Dermis microvascular lymphatic vessel endothelial cell (primary cell): ENCODE measurements around the gene TM2D1. TPM values are rescaled to one million over a fixed set of nuclear protein-coding genes. Genes with fewer than 3 reads are reported as not detected.
"Not testable (repeated sequence)": the region's sequence is repeated elsewhere in the genome, so short reads cannot be mapped to it uniquely, and the experiment has no call there.

Experiments used
- DNase-seq, 2 donors: peaks; one replicate each; pipeline versions ENCODE4 v3.0.0 to v3.0.0-alpha.2; 2010; ENCODE audit warnings: low read depth in 2 of 2
- total RNA-seq: library from RNA; depleted of rRNA; stranded (reverse); fragments of >200 nt; gene quantifications from 2 replicates; pipeline ENCODE4 v1.2.1, GENCODE V29; 2014

Gene TM2D1
- 35.8 and 64.2 TPM in 2 replicates for total RNA-seq

DNA sequence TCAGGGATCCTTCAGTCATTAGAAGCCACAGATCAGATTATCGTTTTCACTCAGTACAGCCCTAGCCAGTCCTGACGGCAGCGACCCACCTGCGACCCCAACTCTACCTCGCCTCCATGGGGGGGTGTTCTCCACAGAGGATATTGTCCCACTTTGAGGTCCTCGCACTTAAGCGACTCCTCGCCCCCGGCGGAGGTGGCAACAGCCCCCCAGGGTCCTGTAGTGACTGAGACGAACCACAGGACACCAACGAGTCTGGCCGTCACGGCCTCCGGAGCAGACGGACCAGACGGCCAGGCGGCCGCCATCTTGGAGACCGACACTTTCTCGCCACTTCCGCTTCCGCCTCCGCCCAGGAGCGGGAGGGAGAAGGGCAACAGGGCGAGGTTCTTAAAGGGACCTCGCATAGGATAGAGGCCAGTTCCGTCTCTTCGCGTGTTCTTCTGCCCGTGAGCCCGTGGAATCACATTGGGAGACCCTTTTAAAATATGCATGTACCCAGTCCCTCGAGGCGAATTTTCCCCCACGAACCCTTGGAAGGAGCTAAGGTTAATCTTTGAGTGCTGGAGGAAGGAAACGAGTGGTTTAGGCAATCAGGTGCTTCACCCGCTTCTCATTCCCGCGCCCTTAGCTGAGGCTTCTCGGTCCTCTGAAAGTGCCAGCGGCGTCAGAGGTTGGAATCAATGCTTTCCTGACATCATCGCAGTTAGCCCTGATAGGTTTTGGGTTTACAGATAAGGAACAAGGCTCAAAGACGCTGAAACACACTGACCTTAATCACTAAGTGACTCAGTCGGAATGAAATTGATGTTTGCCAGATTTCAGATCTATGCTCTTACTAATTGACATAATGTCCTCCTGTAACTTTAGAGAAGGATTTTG is at the start of gene TM2D1:
TM2D1 (minus strand) TSS at position 329 of the 882 bp plus-strand sequence; CDS start at position 308, 21 bp downstream.
- DNase-seq: peak; percentile 74 to 90

DNA sequence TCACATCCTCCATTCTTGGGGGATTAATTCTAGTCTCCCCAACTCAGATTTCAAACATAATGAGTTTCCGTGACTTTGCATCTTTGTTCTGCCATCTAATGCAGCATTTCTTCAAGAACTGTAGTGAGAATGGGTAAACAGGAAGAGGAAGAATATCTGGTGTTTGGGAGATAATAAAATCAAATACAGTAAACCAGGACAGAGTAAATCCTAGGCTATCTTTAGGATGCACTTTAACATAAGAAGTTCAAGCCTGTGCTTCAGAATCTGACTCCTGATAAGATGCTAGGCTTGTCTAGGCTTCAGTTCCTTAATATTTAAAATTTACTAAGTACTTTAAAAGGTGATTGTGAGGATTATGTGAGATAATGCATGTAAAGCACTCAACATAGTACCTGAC is 45.2 kb upstream of the TM2D1 start:
- no peak for DNase-seq

DNA sequence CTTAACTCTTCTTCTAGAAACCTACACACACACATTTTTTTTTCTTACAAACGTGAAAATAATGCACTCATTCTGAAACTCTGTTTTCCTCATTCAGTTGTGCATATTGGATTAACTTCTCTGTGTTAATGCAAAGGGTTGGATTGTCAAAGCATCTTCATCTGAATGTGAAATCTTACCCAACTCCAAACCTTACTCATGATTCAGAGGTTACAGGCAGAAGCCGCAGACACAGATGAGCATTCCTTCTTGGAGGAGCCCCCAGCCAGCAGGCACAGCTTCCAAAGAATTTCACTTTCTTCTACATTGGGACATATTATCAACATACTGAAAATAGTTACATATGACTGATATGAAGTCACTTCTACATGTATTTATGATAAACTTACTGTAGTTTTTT is 33.0 kb upstream of the TM2D1 start:
- no peak for DNase-seq

DNA sequence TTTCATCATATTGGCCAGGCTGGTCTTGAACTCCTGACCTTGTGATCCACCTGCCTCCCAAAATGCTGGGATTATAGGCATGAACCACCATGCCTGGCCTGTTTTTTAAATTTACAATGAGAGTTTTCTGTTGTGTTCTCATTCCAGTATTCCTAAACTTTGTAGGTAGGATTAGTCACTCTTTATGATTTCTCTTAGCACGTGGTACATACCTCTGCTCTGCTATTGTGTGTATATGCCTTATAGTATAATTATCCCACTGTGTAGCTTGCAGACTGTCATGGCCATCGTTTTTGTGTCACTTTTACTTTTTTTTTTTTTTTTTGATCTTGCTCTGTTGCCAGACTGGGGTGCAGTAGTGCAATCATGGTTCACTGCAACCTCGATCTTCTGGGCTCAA is 31.8 kb upstream of the TM2D1 start:
- DNase-seq: no peak

- DNase-seq: no peak
These were observed 29.6 kb upstream of the TM2D1 start for GRCh38 chr1:61754545-61754944.

DNA sequence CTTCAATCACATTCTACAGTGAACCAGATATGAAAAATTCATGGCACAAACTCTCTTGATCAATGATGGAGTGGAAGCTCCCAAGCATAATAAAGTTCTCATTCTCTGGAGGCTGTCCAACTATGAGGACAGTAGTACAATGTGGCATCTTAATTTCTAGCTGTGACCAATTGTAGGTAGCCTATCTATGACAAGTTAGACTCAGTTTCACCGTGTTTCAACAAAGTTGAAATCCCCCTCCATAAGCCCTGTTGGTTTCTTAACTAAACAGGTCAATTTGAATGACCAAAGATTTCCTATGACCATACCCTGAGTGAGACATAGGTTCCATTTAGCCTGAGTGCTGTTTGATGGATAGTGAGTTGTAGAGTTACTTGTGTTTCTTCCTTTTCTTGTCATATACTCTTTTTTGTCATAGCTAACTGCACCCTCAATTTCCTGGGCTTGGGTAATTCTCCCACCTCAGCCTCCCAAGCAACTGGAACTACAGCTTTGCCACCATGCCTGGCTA is 29.1 kb upstream of the TM2D1 start:
- DNase-seq: no peak

- no peak for DNase-seq
These were observed 28.0 kb upstream of the TM2D1 start for GRCh38 chr1:61752921-61753389.

- DNase-seq: no peak
These were observed 24.6 kb upstream of the TM2D1 start for GRCh38 chr1:61749574-61749973.

GRCh38 chr1:61748566-61748965 is 23.6 kb upstream of the TM2D1 start:
- DNase-seq: no peak

- no peak for DNase-seq
These were observed 21.9 kb upstream of the TM2D1 start for GRCh38 chr1:61746813-61747212.

DNA sequence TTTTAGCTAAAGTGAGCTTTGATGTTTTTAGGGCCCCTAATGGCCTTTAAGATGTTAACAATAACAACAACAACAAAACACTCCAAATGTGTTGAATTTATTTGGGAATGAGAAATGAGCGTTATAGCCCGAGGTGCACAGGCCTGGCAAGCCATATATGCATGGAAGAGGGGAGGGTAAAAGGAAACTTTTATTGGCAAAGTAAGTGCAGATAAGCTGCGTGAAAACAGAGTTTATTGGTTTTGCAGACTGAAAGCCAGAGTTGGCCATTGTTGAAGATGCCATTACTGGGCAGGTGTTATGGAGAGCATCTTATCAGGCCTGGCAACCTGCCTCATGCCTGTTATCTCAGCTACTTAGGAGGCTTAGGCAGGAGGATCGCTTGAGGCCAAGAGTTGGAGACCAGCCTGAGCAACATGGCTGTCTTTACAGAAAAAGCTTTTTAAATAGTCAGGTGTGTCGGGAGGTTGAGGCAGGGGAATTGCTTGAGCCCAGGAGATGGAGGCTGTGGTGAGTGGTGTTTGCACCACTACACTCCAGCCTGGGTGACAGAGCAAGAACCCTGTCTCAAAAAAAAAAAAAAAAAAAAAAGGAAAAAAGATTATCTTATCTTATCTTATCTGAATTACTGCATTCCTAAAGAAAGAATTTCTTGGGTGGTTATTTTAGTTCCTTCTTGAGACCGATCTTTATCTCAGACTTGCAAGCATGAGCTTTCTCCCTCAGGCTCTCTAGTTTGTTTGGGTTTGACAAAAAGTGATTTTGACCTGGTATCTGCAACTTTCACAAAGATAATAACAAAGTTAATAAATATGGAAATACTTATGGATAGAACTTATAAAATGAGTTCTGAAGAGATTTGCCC is 19.0 kb upstream of the TM2D1 start:
- DNase-seq: no peak

- no peak for DNase-seq
These were observed 18.4 kb upstream of the TM2D1 start for GRCh38 chr1:61743431-61743705.

DNA sequence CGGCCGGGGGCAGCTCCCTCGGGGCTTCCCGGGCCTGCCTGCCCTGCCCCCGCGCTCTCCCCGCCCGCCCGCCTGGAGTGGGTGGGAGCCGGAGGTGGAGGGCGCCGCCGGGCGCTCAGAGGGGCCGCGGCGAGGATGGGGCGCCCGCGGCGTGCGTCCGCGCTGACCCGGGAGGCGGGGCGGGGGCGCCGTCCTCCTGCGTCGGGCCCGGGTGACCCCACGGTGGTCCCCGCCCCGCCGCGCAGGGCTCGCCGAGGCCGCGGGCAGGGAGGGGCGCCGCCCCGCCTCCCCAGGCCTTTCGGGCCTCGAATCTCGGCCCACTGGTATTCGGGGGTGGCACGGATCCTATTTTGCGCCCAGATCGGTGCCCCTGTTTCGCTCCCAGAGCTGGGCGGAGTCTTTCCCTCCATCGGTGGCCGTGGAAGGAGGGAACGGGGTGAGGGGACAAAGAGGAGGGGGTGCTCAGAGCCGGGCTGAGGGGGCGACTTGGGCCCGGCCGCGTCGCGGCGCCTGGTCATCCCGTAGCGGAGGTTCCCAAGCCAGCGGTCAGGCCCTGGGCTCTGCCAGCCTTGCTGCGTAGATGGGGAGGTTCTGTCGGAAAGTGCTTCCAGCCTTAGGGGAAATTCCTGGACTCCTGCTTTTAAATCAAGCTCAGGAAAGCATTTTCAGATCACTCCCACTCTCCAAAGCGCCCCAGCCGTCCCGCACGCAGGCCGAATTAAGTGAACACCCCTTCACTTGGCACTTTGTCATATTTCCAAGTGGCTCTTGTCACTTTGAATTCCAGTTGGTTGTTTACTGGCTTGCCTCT is 17.9 kb upstream of the TM2D1 start:
- peak; percentile 23 to 46 for DNase-seq

DNA sequence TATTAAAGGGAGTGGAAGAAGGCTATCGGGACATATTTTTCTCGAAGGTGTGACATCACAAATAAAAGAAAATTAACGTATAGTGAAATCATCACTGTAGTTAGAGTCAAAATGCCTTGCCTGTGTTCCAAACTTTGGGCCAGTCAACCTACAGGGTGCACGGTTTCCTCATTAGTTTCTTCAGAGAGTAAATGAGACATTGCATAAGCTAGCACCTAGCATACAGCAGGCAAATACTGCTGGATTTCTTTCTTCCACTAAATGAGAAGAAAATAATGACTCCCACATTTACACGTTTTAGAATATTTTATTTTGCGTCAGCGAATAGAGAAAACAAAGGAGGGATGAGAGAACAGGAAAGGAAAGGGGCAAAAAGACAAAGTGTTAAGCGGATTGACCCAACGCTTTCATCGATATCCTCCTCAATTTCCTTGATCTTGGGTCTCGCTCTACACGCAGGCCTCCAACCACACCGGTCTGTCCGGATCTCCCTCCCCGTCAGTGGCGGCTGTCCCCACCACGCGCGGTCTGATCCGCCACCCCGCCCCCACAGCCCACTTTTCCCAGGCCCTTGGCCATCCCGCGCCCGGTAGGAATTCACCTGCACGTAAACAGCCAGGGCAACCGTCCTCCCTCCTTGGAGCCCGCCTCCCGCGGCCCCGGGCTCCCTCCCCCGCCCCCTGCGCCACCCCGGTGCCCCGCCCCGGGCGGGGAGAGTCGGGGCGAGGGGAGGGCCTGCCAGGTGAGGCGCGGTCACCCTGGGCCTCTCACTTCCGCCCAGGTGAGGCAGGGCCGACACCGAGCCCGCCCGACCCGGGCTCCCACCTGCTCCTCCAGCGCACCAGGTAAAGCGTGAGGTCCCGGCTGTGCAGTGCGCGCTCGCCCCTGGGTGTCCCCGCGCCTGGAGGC is 17.0 kb upstream of the TM2D1 start, which contains the start of gene PATJ:
PATJ (plus strand) TSS at position 770 of the 909 bp plus-strand sequence. CDS start 20,413 bp downstream, outside the sequence.
- peak in 1 of 2 donors; percentile 37 for DNase-seq

GRCh38 chr1:61740751-61741700 is 16.1 kb upstream of the TM2D1 start:
- no peak for DNase-seq

- DNase-seq: no peak
These were observed 7.8 kb upstream of the TM2D1 start for GRCh38 chr1:61732726-61733125.

GRCh38 chr1:61730679-61731078 is 5.7 kb upstream of the TM2D1 start:
- DNase-seq: not testable (repeated sequence)

DNA sequence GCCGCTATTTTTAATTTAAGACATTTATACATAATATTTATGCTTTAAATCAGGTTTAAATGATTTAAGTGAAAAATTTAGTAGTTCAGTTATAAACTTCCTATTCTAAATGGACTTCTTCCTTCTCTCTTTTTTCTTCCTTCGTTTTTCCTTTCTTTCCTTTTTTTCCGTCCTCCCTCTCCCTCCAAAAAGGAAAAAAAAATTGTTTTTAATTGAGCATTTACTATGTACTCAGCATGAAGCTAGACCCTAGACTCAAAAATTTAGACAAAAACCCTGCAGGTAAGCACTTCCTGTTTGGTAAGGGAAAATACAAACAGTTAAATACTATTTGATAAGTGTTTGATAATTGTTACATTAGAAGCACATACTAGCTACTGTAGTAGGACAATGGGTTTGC is 2.6 kb upstream of the TM2D1 start:
- DNase-seq: no peak

GRCh38 chr1:61724506-61724812 is 482 bp downstream of the TM2D1 start:
- no peak for DNase-seq
